Activated CD8-positive, alpha-beta T cell treated with anti-CD3 and anti-CD28 coated beads for 36 hours (primary cell): ENCODE measurements around the gene PSME2. TPM values are rescaled to one million over a fixed set of nuclear protein-coding genes. Genes with fewer than 3 reads are reported as not detected.
A peak's percentile ranks its signal among the peaks of the same experiment; 100 is the strongest.

Experiments used
- ATAC-seq: fragments of 200-7000 bp; cut with Tn5 transposase; one replicate; pipeline ENCODE4 v1.10.0; 2021; ENCODE audit warnings: mild to moderate bottlenecking, moderate library complexity
- CTCF ChIA-PET: fragments of 350-600 bp; sonication (Branson Sonifier 250); formaldehyde crosslinking; loops from one replicate; lab custom pipeline; 2021; ENCODE audit warnings: antibody characterized with exemption; lab: Charles Lee
- POLR2A ChIA-PET: fragments of 350-600 bp; sonication (Branson Sonifier 250); formaldehyde crosslinking; loops from one replicate; lab custom pipeline; 2021; ENCODE audit warnings: antibody characterized with exemption; lab: Charles Lee
- DNase-seq: peaks from one replicate; pipeline ENCODE4 v3.0.0-alpha.2; 2020
- H3K27ac Mint-ChIP-seq: one replicate; pipeline ENCODE4 v1.8.0; 2021; ENCODE audit warnings: mild to moderate bottlenecking, mixed read lengths
- H3K27me3 Mint-ChIP-seq: one replicate; pipeline ENCODE4 v1.8.0; 2021; ENCODE audit warnings: mixed read lengths
- H3K36me3 Mint-ChIP-seq: one replicate; pipeline ENCODE4 v1.8.0; 2021; ENCODE audit warnings: low read depth, mixed read lengths
- H3K4me1 Mint-ChIP-seq: one replicate; pipeline ENCODE4 v1.8.0; 2021; ENCODE audit warnings: low read depth, mixed read lengths
- H3K4me3 Mint-ChIP-seq: one replicate; pipeline ENCODE4 v1.8.0; 2021; ENCODE audit warnings: mild to moderate bottlenecking, moderate library complexity, mixed read lengths
- H3K9me3 Mint-ChIP-seq: one replicate; pipeline ENCODE4 v1.8.0; 2021; ENCODE audit warnings: mixed read lengths
- CTCF ChIP-seq: fragments of 200-600 bp; IDR thresholded peaks from one replicate; pipeline ENCODE4 v1.8.0; 2022; ENCODE audit warnings: antibody characterized with exemption, mild to moderate bottlenecking
- intact Hi-C: fragments of 100-400 bp; cut with micrococcal nuclease; formaldehyde crosslinking; loops from one replicate; pipeline ENCODE4 v1.10.0; 2022
- total RNA-seq, 2 experiments: library from RNA; stranded (reverse); gene quantifications; one replicate each; pipeline ENCODE4 v1.2.3, GENCODE V29; 2021

Gene PSME2
- total RNA-seq, 2 experiments from 2014 or later, result 440 TPM

GRCh38 chr14:24098229-24098926 lies 48.0 kb downstream of the PSME2 start:
- DNase-seq (no peak), ATAC-seq (no peak)
- POLR2A ChIA-PET, result interaction anchor here (8.3 kb wide), 1 partner anchor 8 kb away, joined by 80 read pairs; no protein-coding TSS in a partner anchor
- no peaks in the 10 kb centered on the region for H3K27me3 Mint-ChIP-seq
- peaks cover 15% of the 10 kb centered on the region for H3K4me1 Mint-ChIP-seq
- H3K36me3 Mint-ChIP-seq, result peaks cover 62% of the 10 kb centered on the region
- H3K4me3 Mint-ChIP-seq, result no peak overlapping the region
- TF ChIP-seq CTCF, result no peak
- H3K9me3 Mint-ChIP-seq, result no peaks in the 10 kb centered on the region
- CTCF ChIA-PET, result interaction anchor here (1.0 to 11.2 kb wide), 4 partner anchors 8 to 62 kb away, joined by 3 to 345 read pairs (median 112); no protein-coding TSS in a partner anchor
- intact Hi-C loops, result no loop called here
- no peak overlapping the region for H3K27ac Mint-ChIP-seq

- H3K4me3 Mint-ChIP-seq, result peak overlapping the region; percentile 52
- no peaks in the 10 kb centered on the region for H3K9me3 Mint-ChIP-seq
- intact Hi-C loops, result no loop called here
- H3K36me3 Mint-ChIP-seq, result peaks cover 50% of the 10 kb centered on the region
- ChIA-PET POLR2A (interaction anchor here (1.7 to 9.0 kb wide), 4 partner anchors 10 to 68 kb away, joined by 9 to 80 read pairs (median 50); partner anchors contain the start of genes DCAF11 and NRL), CTCF (interaction anchor here (7.0 to 11.2 kb wide), 3 partner anchors 9 to 37 kb away, joined by 99 to 345 read pairs (median 218); no protein-coding TSS in a partner anchor)
- no peak for DNase-seq
- H3K4me1 Mint-ChIP-seq, result peaks cover 20% of the 10 kb centered on the region
- no peaks in the 10 kb centered on the region for H3K27me3 Mint-ChIP-seq
- TF ChIP-seq CTCF, result no peak
- H3K27ac Mint-ChIP-seq, result peak overlapping the region; percentile 47
- ATAC-seq, result no peak
Measured at GRCh38 chr14:24096545-24097181, 49.7 kb downstream of the PSME2 start.

GRCh38 chr14:24095271-24096068 lies 50.9 kb downstream of the PSME2 start:
- CTCF ChIA-PET, result interaction anchor here (1.1 to 11.2 kb wide), 8 partner anchors 9 to 87 kb away, joined by 3 to 345 read pairs (median 6); partner anchors contain the start of genes DCAF11 and NRL

DNA sequence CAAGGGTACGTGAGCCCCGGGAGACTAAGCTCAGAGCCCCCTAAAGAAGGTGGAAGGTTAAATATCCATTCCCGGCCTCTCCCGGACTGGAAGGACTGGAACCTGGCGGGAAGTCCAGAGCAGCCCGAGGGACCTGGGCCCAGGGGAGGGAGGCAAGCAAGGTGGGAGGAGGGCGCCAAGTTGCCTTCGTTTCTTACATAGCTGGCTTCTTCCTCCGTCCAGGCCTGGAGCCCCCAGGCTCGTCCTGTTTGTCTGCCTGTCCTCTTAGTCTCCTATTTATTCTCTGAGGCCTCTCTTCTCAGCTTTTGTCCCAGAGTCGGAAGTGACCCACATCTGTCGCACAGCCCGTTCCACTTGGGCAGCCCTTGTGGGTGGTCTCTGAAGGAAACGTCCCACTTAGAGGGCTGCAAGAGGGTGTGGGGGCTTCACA lies 51.6 kb downstream of the PSME2 start:
- Mint-ChIP-seq H3K27ac (peak overlapping the region; percentile 95), H3K4me3 (peak overlapping the region; percentile 93), H3K9me3 (no peaks in the 10 kb centered on the region), H3K4me1 (peaks cover 24% of the 10 kb centered on the region), H3K27me3 (no peaks in the 10 kb centered on the region), H3K36me3 (peaks cover 35% of the 10 kb centered on the region)
- DNase-seq (peak; percentile 34), ATAC-seq (no peak)
- no peak for TF ChIP-seq CTCF
- CTCF ChIA-PET, result interaction anchor here (1.1 to 11.2 kb wide), 9 partner anchors 8 to 124 kb away, joined by 3 to 345 read pairs (median 5); partner anchors contain the start of genes DCAF11 and NRL
- intact Hi-C loops, result loop anchor here (5.0 kb wide), 1 partner anchor 83 kb away; no protein-coding TSS in a partner anchor
- POLR2A ChIA-PET, result interaction anchor here (0.6 to 9.0 kb wide), 22 partner anchors 9 to 774 kb away, joined by 3 to 80 read pairs (median 4); partner anchors contain the start of genes DCAF11, EMC9, IRF9 and NRL

More at GRCh38 chr14:24095271-24096068, 50.9 kb downstream of the PSME2 start:
- POLR2A ChIA-PET, result interaction anchor here (0.6 to 9.0 kb wide), 22 partner anchors 10 to 775 kb away, joined by 3 to 80 read pairs (median 4); partner anchors contain the start of genes CARMIL3, DCAF11, EMC9 and IRF9
- Mint-ChIP-seq H3K27ac (peak overlapping the region; percentile 95), H3K36me3 (peaks cover 40% of the 10 kb centered on the region), H3K9me3 (no peaks in the 10 kb centered on the region), H3K4me3 (peak overlapping the region; percentile 93), H3K27me3 (no peaks in the 10 kb centered on the region), H3K4me1 (peaks cover 22% of the 10 kb centered on the region)
- ATAC-seq (peak; percentile 63), DNase-seq (peak; percentile 88)
- TF ChIP-seq CTCF, result no peak
- intact Hi-C loops, result no loop called here
